HG02763 (cell line): Measurements from ENCODE around the gene FNTB.

Source experiments
- ATAC-seq: cut with Tn5 transposase; IDR thresholded peaks from one replicate; pipeline ENCODE4 v1.9.1; 2021; ENCODE audit warnings: mild to moderate bottlenecking, moderate library complexity; ENCODE audit not compliant: unreplicated experiment

The FNTB gene

GRCh38 chr14:64974563-64974962 is 12.1 kb upstream of the FNTB start:
- no peak for ATAC-seq

- no peak for ATAC-seq
These were observed 7.2 kb upstream of the FNTB start for GRCh38 chr14:64979336-64980074.

GRCh38 chr14:64983439-64984310 is 3.0 kb upstream of the FNTB start:
- ATAC-seq: no peak

GRCh38 chr14:64987438-64987767 is 708 bp downstream of the FNTB start:
- ATAC-seq: no peak

GRCh38 chr14:64990296-64990695 is 3.6 kb downstream of the FNTB start:
- ATAC-seq: no peak

- ATAC-seq: no peak
These were observed 4.2 kb downstream of the FNTB start for GRCh38 chr14:64990939-64991338.

GRCh38 chr14:64992328-64992885 is 5.7 kb downstream of the FNTB start:
- ATAC-seq: no peak

GRCh38 chr14:64993266-64993930 is 6.7 kb downstream of the FNTB start:
- ATAC-seq: no peak

GRCh38 chr14:64994540-64994939 is 7.8 kb downstream of the FNTB start:
- no peak for ATAC-seq

GRCh38 chr14:64995291-64995690 is 8.6 kb downstream of the FNTB start:
- no peak for ATAC-seq

GRCh38 chr14:64997108-64997794 is 10.6 kb downstream of the FNTB start:
- ATAC-seq: no peak

GRCh38 chr14:64998455-64998931 is 11.8 kb downstream of the FNTB start:
- no peak for ATAC-seq

- ATAC-seq: no peak
These were observed 14.3 kb downstream of the FNTB start for GRCh38 chr14:65000898-65001591.

GRCh38 chr14:65001723-65002122 is 15.0 kb downstream of the FNTB start:
- ATAC-seq: no peak

- ATAC-seq: no peak
These were observed 16.0 kb downstream of the FNTB start for GRCh38 chr14:65002586-65003210.

- peak; percentile 58 for ATAC-seq
These were observed 16.7 kb downstream of the FNTB start for GRCh38 chr14:65003394-65003793.

GRCh38 chr14:65006261-65006721 is 19.6 kb downstream of the FNTB start:
- ATAC-seq: no peak

- ATAC-seq: no peak
These were observed 20.5 kb downstream of the FNTB start for GRCh38 chr14:65007202-65007601.

- ATAC-seq: no peak
These were observed 23.7 kb downstream of the FNTB start for GRCh38 chr14:65010211-65010931.
